ENCODE measurements around the gene OXNAD1. TPM values are rescaled to one million over a fixed set of nuclear protein-coding genes. Genes with fewer than 3 reads are reported as not detected.

OXNAD1 gene
- total RNA-seq, 2 donors from 2014 or later: 16.1 to 22.4 TPM

- H3K4me3 Mint-ChIP-seq: no peak overlapping the region
- peak overlapping the region; percentile 74 for H3K27ac Mint-ChIP-seq
- peaks cover 67% of the 10 kb centered on the region for H3K36me3 Mint-ChIP-seq (ENCODE audit: low read depth)
- H3K4me3 ChIP-seq (ENCODE audit: low read length): no peak overlapping the region
- H3K27me3 ChIP-seq (ENCODE audit: control insufficient read depth, insufficient read depth, low read length, poor library complexity, severe bottlenecking): no peaks in the 10 kb centered on the region
- peaks cover 3% of the 10 kb centered on the region for H3K4me1 Mint-ChIP-seq
- peaks cover 25% of the 10 kb centered on the region for H3K9me3 Mint-ChIP-seq
- no peak overlapping the region for H3K9ac ChIP-seq (ENCODE audit: extremely low read depth, low read length, poor library complexity, severe bottlenecking)
- H3K27ac ChIP-seq (ENCODE audit: low read depth, low read length): peak overlapping the region; percentile 91
- H3K36me3 ChIP-seq (ENCODE audit: control insufficient read depth, insufficient read depth, low read length): no peaks in the 10 kb centered on the region
- peak; percentile 52 for DNase-seq
- 54 to 67% methylated on average over 8 to 9 of the region's 9 CpGs for WGBS, 2 experiments (ENCODE audit: insufficient coverage in 1 of 2, insufficient read length in 1 of 2)
- TF ChIP-seq CTCF (conservative IDR thresholded peaks at IDR 0.05): no peak
- H3K27me3 Mint-ChIP-seq (ENCODE audit: insufficient read depth): no peaks in the 10 kb centered on the region
- H3K9me3 ChIP-seq (ENCODE audit: control insufficient read depth, low read length): peaks cover 24% of the 10 kb centered on the region
- H3K4me1 ChIP-seq (ENCODE audit: control insufficient read depth, insufficient read depth, low read length): no peaks in the 10 kb centered on the region
These were observed 64.8 kb downstream of the OXNAD1 start for GRCh38 chr3:16329826-16330129.

DNA sequence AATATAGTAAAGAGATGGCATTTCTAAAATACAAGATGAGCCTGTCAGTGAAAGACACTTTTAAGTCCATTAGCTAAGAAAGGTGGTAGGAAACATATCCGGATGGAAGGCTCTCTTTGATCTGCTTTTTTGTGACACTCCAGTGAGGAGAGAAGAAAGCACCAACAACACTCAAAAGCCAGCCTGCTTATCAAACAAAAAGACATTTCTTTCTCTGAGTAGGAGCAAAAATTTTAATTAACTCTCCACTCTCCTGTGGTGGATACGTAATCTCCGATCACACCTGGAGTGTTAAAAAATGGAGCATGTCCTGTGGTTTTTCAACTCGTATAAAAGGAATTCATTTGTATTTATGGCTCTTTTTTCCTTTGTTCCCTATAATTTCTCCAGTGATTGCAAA is 65.3 kb downstream of the OXNAD1 start:
- H3K9me3 ChIP-seq (ENCODE audit: control insufficient read depth, low read length): peaks cover 24% of the 10 kb centered on the region
- WGBS, 2 experiments (ENCODE audit: insufficient coverage in 1 of 2, insufficient read length in 1 of 2): 84 to 91% methylated on average over 3 to 4 of the region's 4 CpGs
- H3K4me1 ChIP-seq (ENCODE audit: control insufficient read depth, insufficient read depth, low read length): no peaks in the 10 kb centered on the region
- H3K36me3 ChIP-seq (ENCODE audit: control insufficient read depth, insufficient read depth, low read length): no peaks in the 10 kb centered on the region
- H3K27ac ChIP-seq (ENCODE audit: low read depth, low read length): peak overlapping the region; percentile 91
- H3K4me3 Mint-ChIP-seq: no peak overlapping the region
- no peaks in the 10 kb centered on the region for H3K27me3 ChIP-seq (ENCODE audit: control insufficient read depth, insufficient read depth, low read length, poor library complexity, severe bottlenecking)
- H3K9ac ChIP-seq (ENCODE audit: extremely low read depth, low read length, poor library complexity, severe bottlenecking): no peak overlapping the region
- DNase-seq: peak; percentile 0
- H3K4me1 Mint-ChIP-seq: no peaks in the 10 kb centered on the region
- no peaks in the 10 kb centered on the region for H3K27me3 Mint-ChIP-seq (ENCODE audit: insufficient read depth)
- no peak overlapping the region for H3K4me3 ChIP-seq (ENCODE audit: low read length)
- no peak overlapping the region for H3K27ac Mint-ChIP-seq
- peaks cover 69% of the 10 kb centered on the region for H3K36me3 Mint-ChIP-seq (ENCODE audit: low read depth)
- no peak for TF ChIP-seq CTCF (conservative IDR thresholded peaks at IDR 0.05)
- peaks cover 25% of the 10 kb centered on the region for H3K9me3 Mint-ChIP-seq

- Mint-ChIP-seq H3K4me1 (no peaks in the 10 kb centered on the region), H3K27ac (no peak overlapping the region), H3K4me3 (no peak overlapping the region), H3K36me3 (ENCODE audit: low read depth) (peaks cover 74% of the 10 kb centered on the region), H3K9me3 (peaks cover 25% of the 10 kb centered on the region), H3K27me3 (ENCODE audit: insufficient read depth) (no peaks in the 10 kb centered on the region)
- no peak overlapping the region for H3K27ac ChIP-seq (ENCODE audit: low read depth, low read length)
- no peak for TF ChIP-seq CTCF (conservative IDR thresholded peaks at IDR 0.05)
- no peaks in the 10 kb centered on the region for H3K36me3 ChIP-seq (ENCODE audit: control insufficient read depth, insufficient read depth, low read length)
- H3K9ac ChIP-seq (ENCODE audit: extremely low read depth, low read length, poor library complexity, severe bottlenecking): no peak overlapping the region
- DNase-seq: no peak
- peaks cover 24% of the 10 kb centered on the region for H3K9me3 ChIP-seq (ENCODE audit: control insufficient read depth, low read length)
- peak overlapping the region; percentile 6 for H3K4me3 ChIP-seq (ENCODE audit: low read length)
- no peaks in the 10 kb centered on the region for H3K4me1 ChIP-seq (ENCODE audit: control insufficient read depth, insufficient read depth, low read length)
- H3K27me3 ChIP-seq (ENCODE audit: control insufficient read depth, insufficient read depth, low read length, poor library complexity, severe bottlenecking): no peaks in the 10 kb centered on the region
- WGBS, 2 experiments (ENCODE audit: insufficient coverage in 1 of 2, insufficient read length in 1 of 2): 88 to 97% methylated on average over 2 to 3 of the region's 3 CpGs
These were observed 66.4 kb downstream of the OXNAD1 start for GRCh38 chr3:16331319-16331883.
